ENCODE data around the gene CHN2. TPM values are rescaled to one million over a fixed set of nuclear protein-coding genes. Genes with fewer than 3 reads are reported as not detected.

The CHN2 gene
- total RNA-seq, 1 experiment from 2014 or later, result 61.2 TPM

GRCh38 chr7:29495653-29496052 is 301.1 kb downstream of the CHN2 start:
- POLR2A ChIA-PET (ENCODE audit: low non-redundant PET), result no interaction called here
- CTCF ChIA-PET, result no interaction called here
- no TSS peak for BruUV-seq (replicated peaks)
- H3K36me3 ChIP-seq (ENCODE audit: insufficient read depth, low read length, poor library complexity, severe bottlenecking), result peaks cover 7% of the 10 kb centered on the region
- H3K27me3 ChIP-seq (replicated peaks; ENCODE audit: insufficient read depth, low read depth, low read length, poor library complexity), result no peaks in the 10 kb centered on the region
- DNase-seq (ENCODE audit: low spot score), result no peak
- H3K4me3 ChIP-seq (ENCODE audit: low read depth, low read length, poor library complexity, severe bottlenecking), result no peak overlapping the region
- H3K4me1 ChIP-seq (ENCODE audit: insufficient read depth, low read length, poor library complexity, severe bottlenecking), result no peaks in the 10 kb centered on the region
- TF ChIP-seq CTCF (conservative IDR thresholded peaks at IDR 0.05; ENCODE audit: low read depth, low read length) (no peak), EZH2 (IDR thresholded peaks at IDR 0.05; ENCODE audit: borderline replicate concordance, low read depth, low read length, poor library complexity, severe bottlenecking) (no peak)
- no peak overlapping the region for H3K27ac ChIP-seq (ENCODE audit: low read depth, low read length, poor library complexity, severe bottlenecking)
- no peaks in the 10 kb centered on the region for H3K9me3 ChIP-seq (ENCODE audit: low read depth, low read length, poor library complexity, severe bottlenecking)
- intact Hi-C loops (cut with micrococcal nuclease; ENCODE audit: unreplicated experiment), result no loop called here

- H3K27ac ChIP-seq (ENCODE audit: low read depth, low read length, poor library complexity, severe bottlenecking), result no peak overlapping the region
- H3K9me3 ChIP-seq (ENCODE audit: low read depth, low read length, poor library complexity, severe bottlenecking), result no peaks in the 10 kb centered on the region
- H3K27me3 ChIP-seq (replicated peaks; ENCODE audit: insufficient read depth, low read depth, low read length, poor library complexity), result no peaks in the 10 kb centered on the region
- ChIA-PET CTCF (no interaction called here), POLR2A (ENCODE audit: low non-redundant PET) (no interaction called here)
- no peaks in the 10 kb centered on the region for H3K4me1 ChIP-seq (ENCODE audit: insufficient read depth, low read length, poor library complexity, severe bottlenecking)
- intact Hi-C loops (cut with micrococcal nuclease; ENCODE audit: unreplicated experiment), result no loop called here
- no peak overlapping the region for H3K4me3 ChIP-seq (ENCODE audit: low read depth, low read length, poor library complexity, severe bottlenecking)
- no peak for DNase-seq (ENCODE audit: low spot score)
- TF ChIP-seq EZH2 (IDR thresholded peaks at IDR 0.05; ENCODE audit: borderline replicate concordance, low read depth, low read length, poor library complexity, severe bottlenecking), result no peak
- no peak for TF ChIP-seq CTCF (conservative IDR thresholded peaks at IDR 0.05; ENCODE audit: low read depth, low read length)
- H3K36me3 ChIP-seq (ENCODE audit: insufficient read depth, low read length, poor library complexity, severe bottlenecking), result peaks cover 7% of the 10 kb centered on the region
- BruUV-seq (replicated peaks), result no TSS peak
Measured at GRCh38 chr7:29496355-29497020, 301.9 kb downstream of the CHN2 start.

- no peaks in the 10 kb centered on the region for H3K9me3 ChIP-seq (ENCODE audit: low read depth, low read length, poor library complexity, severe bottlenecking)
- no peaks in the 10 kb centered on the region for H3K4me1 ChIP-seq (ENCODE audit: insufficient read depth, low read length, poor library complexity, severe bottlenecking)
- ChIA-PET CTCF (no interaction called here), POLR2A (ENCODE audit: low non-redundant PET) (no interaction called here)
- H3K36me3 ChIP-seq (ENCODE audit: insufficient read depth, low read length, poor library complexity, severe bottlenecking), result peaks cover 7% of the 10 kb centered on the region
- no peak overlapping the region for H3K27ac ChIP-seq (ENCODE audit: low read depth, low read length, poor library complexity, severe bottlenecking)
- no peak overlapping the region for H3K4me3 ChIP-seq (ENCODE audit: low read depth, low read length, poor library complexity, severe bottlenecking)
- TF ChIP-seq EZH2 (IDR thresholded peaks at IDR 0.05; ENCODE audit: borderline replicate concordance, low read depth, low read length, poor library complexity, severe bottlenecking) (no peak), CTCF (conservative IDR thresholded peaks at IDR 0.05; ENCODE audit: low read depth, low read length) (no peak)
- no TSS peak for BruUV-seq (replicated peaks)
- intact Hi-C loops (cut with micrococcal nuclease; ENCODE audit: unreplicated experiment), result no loop called here
- no peak for DNase-seq (ENCODE audit: low spot score)
- no peaks in the 10 kb centered on the region for H3K27me3 ChIP-seq (replicated peaks; ENCODE audit: insufficient read depth, low read depth, low read length, poor library complexity)
Measured at GRCh38 chr7:29499932-29500331, 305.4 kb downstream of the CHN2 start.

Measured in A673 (cell line).